Frontal cortex (tissue), 4 donors: ENCODE results near the gene NDUFB11. TPM values are rescaled to one million over a fixed set of nuclear protein-coding genes. Genes with fewer than 3 reads are reported as not detected.
"Not testable (repeated sequence)": the region's sequence is repeated elsewhere in the genome, so short reads cannot be mapped to it uniquely, and the experiment has no call there.

ENCODE experiments used
- DNase-seq, 2 donors: peaks; one replicate each; pipeline ENCODE4 v3.0.0; 2012; ENCODE audit warnings: low spot score in 2 of 2
- FAIRE-seq: peaks from 2 replicates; lab custom pipeline; 2012; peaks lifted over from hg19 to GRCh38; lab: Jason Lieb, UNC
- total RNA-seq: library from RNA; depleted of rRNA; stranded (reverse); fragments of >200 nt; gene quantifications from one replicate; pipeline ENCODE4 v1.2.3, GENCODE V29; 2014
- donor health status: control.
- donor health status: control.
- donor health status: control.

The NDUFB11 gene
- total RNA-seq, 1 donor from 2014 or later, result 88.0 TPM

- FAIRE-seq (no peak), DNase-seq (no peak)
Observed at GRCh38 chrX:47148946-47149345, 4.4 kb upstream of the NDUFB11 start.

GRCh38 chrX:47146936-47147859, 2.7 kb upstream of the NDUFB11 start:
- FAIRE-seq, result no peak
- no peak for DNase-seq

- no peak for FAIRE-seq
Observed at GRCh38 chrX:47146121-47146935, 1.8 kb upstream of the NDUFB11 start.

GRCh38 chrX:47145395-47146120, 1.1 kb upstream of the NDUFB11 start:
- FAIRE-seq, result no peak
- peak in 1 of 2 donors; percentile 34 for DNase-seq

More at GRCh38 chrX:47146121-47146935, 1.8 kb upstream of the NDUFB11 start:
- no peak for DNase-seq

GRCh38 chrX:47143894-47144625, 442 bp downstream of the NDUFB11 start:
- DNase-seq, result peak; percentile 48 to 51
- no peak for FAIRE-seq

- no peak for DNase-seq
- FAIRE-seq, result no peak
Observed at GRCh38 chrX:47138171-47138570, 6.3 kb downstream of the NDUFB11 start.

GRCh38 chrX:47135650-47136049, 8.9 kb downstream of the NDUFB11 start:
- not testable (repeated sequence) for DNase-seq, FAIRE-seq

- no peak for DNase-seq
- FAIRE-seq, result no peak
Observed at GRCh38 chrX:47133493-47133892, 11.0 kb downstream of the NDUFB11 start.

- FAIRE-seq, result no peak
- DNase-seq, result no peak
Observed at GRCh38 chrX:47129899-47130358, 14.6 kb downstream of the NDUFB11 start.

- FAIRE-seq, result peak; percentile 34
- DNase-seq, result peak; percentile 68 to 71
Observed at GRCh38 chrX:47129157-47129898, 15.2 kb downstream of the NDUFB11 start.

- DNase-seq, FAIRE-seq: not testable (repeated sequence)
Observed at GRCh38 chrX:47124466-47124865, 20.0 kb downstream of the NDUFB11 start.

- FAIRE-seq, DNase-seq: not testable (repeated sequence)
Observed at GRCh38 chrX:47116551-47117110, 27.9 kb downstream of the NDUFB11 start.

GRCh38 chrX:47112316-47112954, 32.1 kb downstream of the NDUFB11 start:
- DNase-seq (no peak), FAIRE-seq (no peak)

- FAIRE-seq, DNase-seq: not testable (repeated sequence)
Observed at GRCh38 chrX:47110936-47111615, 33.4 kb downstream of the NDUFB11 start.

GRCh38 chrX:47101206-47101605, 43.3 kb downstream of the NDUFB11 start:
- FAIRE-seq (no peak), DNase-seq (no peak)

GRCh38 chrX:47098338-47099094, 46.0 kb downstream of the NDUFB11 start:
- DNase-seq (no peak), FAIRE-seq (no peak)
